A549 (cell line): ENCODE results near the gene ABHD1. TPM values are rescaled to one million over a fixed set of nuclear protein-coding genes. Genes with fewer than 3 reads are reported as not detected.

Experiments
- ATAC-seq, 2 experiments: fragments of 200-7000 bp in 1 of 2; fragments of >200 bp in 1 of 2; cut with Nextera tagmentation in 1 of 2; cut with Tn5 transposase in 1 of 2; 3 replicates each; pipeline versions ENCODE4 v1.8.0 to v1.9.1; 2018 to 2020; ENCODE audit warnings: mild to moderate bottlenecking in 1 of 2, moderate library complexity in 1 of 2
- CTCF ChIA-PET: fragments of 300-600 bp; sonication (Branson Sonifier 250); formaldehyde crosslinking; extraction: SDS; loops from one replicate; lab custom pipeline; 2021; ENCODE audit warnings: antibody characterized with exemption, inconsistent platforms; lab: Yijun Ruan, JAX
- POLR2A ChIA-PET: fragments of 350-600 bp; formaldehyde crosslinking; extraction: SDS; loops from one replicate; lab custom pipeline; 2021; ENCODE audit warnings: antibody characterized with exemption, inconsistent platforms; lab: Yijun Ruan, JAX
- DNase-seq, 2 experiments: peaks; one replicate each; pipeline versions ENCODE4 v3.0.0 to v3.0.0-alpha.2; 2011 to 2016; ENCODE audit warnings: low read depth in 1 of 2, low spot score in 1 of 2
- FAIRE-seq: peaks from 2 replicates; lab custom pipeline; 2011; peaks lifted over from hg19 to GRCh38; lab: Jason Lieb, UNC
- H3K27ac ChIP-seq, 2 experiments: fragments of >200 bp; sonication (Bioruptor Twin); formaldehyde crosslinking; 3 replicates each; pipeline ENCODE4 v1.5.1; 2016 to 2017
- H3K4me1 ChIP-seq: fragments of >200 bp; sonication (Bioruptor Twin); formaldehyde crosslinking; 3 replicates; pipeline ENCODE4 v1.6.1; 2016
- H3K4me2 ChIP-seq: fragments of >200 bp; sonication (Bioruptor Twin); formaldehyde crosslinking; 3 replicates; pipeline ENCODE4 v1.6.1; 2016
- H3K4me3 ChIP-seq: fragments of >200 bp; sonication (Bioruptor Twin); formaldehyde crosslinking; 3 replicates; pipeline ENCODE4 v1.5.1; 2016
- H3K9me3 ChIP-seq: fragments of >200 bp; sonication (Bioruptor Twin); formaldehyde crosslinking; 3 replicates; pipeline ENCODE4 v1.6.1; 2016
- BCL3 ChIP-seq: fragments of >200 bp; sonication (Bioruptor Twin); formaldehyde crosslinking; IDR thresholded peaks from 3 replicates; pipeline ENCODE4 v1.6.1; 2016
- E2F6 ChIP-seq: IDR thresholded peaks from 2 replicates; pipeline ENCODE4 v1.6.1; 2012; ENCODE audit warnings: low read depth, borderline replicate concordance
- ELK1 ChIP-seq: fragments of 150-350 bp; IDR thresholded peaks from 2 replicates; pipeline ENCODE4 v1.6.1; 2014; ENCODE audit warnings: low read depth, mild to moderate bottlenecking, low read length
- EP300 ChIP-seq, 2 experiments: fragments of >200 bp; sonication (Bioruptor Twin); formaldehyde crosslinking; IDR thresholded peaks; 2 replicates in 1 of 2; 3 replicates in 1 of 2; pipeline ENCODE4 v1.6.1; 2016 to 2017
- FOSB ChIP-seq: fragments of 250-450 bp; sonication (Bioruptor Pico); IDR thresholded peaks from 2 replicates; pipeline ENCODE4 v1.5.0; 2020; ENCODE audit warnings: mild to moderate bottlenecking, moderate library complexity
- GATA3 ChIP-seq: IDR thresholded peaks from 2 replicates; pipeline ENCODE4 v1.6.1; 2012; ENCODE audit warnings: borderline replicate concordance
- HES2 ChIP-seq: fragments of >200 bp; sonication (Bioruptor Twin); formaldehyde crosslinking; IDR thresholded peaks from 2 replicates; pipeline ENCODE4 v1.6.1; 2016
- HOXA7 ChIP-seq: fragments of 250-450 bp; sonication (Bioruptor Pico); IDR thresholded peaks from 2 replicates; pipeline ENCODE4 v1.5.0; 2020; ENCODE audit warnings: mild to moderate bottlenecking, moderate library complexity
- KDM1A ChIP-seq: fragments of 200-600 bp; sonication (generic); IDR thresholded peaks from 2 replicates; pipeline ENCODE4 v1.6.1; 2016; ENCODE audit warnings: low read depth, mild to moderate bottlenecking
- KDM5A ChIP-seq: fragments of 200-600 bp; sonication (generic); IDR thresholded peaks from 2 replicates; pipeline ENCODE4 v1.6.1; 2016; ENCODE audit warnings: antibody characterized with exemption, mild to moderate bottlenecking
- MAFK ChIP-seq: fragments of 450-650 bp; IDR thresholded peaks from 2 replicates; pipeline ENCODE4 v1.6.1; 2014; ENCODE audit not compliant: partially characterized antibody
- MYC ChIP-seq: IDR thresholded peaks from 2 replicates; pipeline ENCODE4 v1.6.1; 2012; ENCODE audit warnings: mild to moderate bottlenecking, inconsistent platforms, low read length, improper control_type of control experiment, borderline replicate concordance
- NR3C1 ChIP-seq: fragments of >200 bp; sonication (Bioruptor Twin); formaldehyde crosslinking; IDR thresholded peaks from 3 replicates; pipeline ENCODE4 v1.6.1; 2017
- REST ChIP-seq: fragments of 200-600 bp; sonication (generic); IDR thresholded peaks from 2 replicates; pipeline ENCODE4 v1.6.1; 2016; ENCODE audit warnings: antibody characterized with exemption, mild to moderate bottlenecking, moderate library complexity
- RNF2 ChIP-seq: fragments of 200-600 bp; sonication (generic); IDR thresholded peaks from 2 replicates; pipeline ENCODE4 v1.6.1; 2016; ENCODE audit warnings: low read depth, mild to moderate bottlenecking, antibody characterized with exemption, moderate library complexity, borderline replicate concordance
- TP53 ChIP-seq: fragments of 250-450 bp; sonication (Bioruptor Pico); IDR thresholded peaks from 2 replicates; pipeline ENCODE4 v1.5.0; 2021; ENCODE audit warnings: mild to moderate bottlenecking, moderate library complexity
- USF2 ChIP-seq: fragments of 450-650 bp; IDR thresholded peaks from 2 replicates; pipeline ENCODE4 v1.6.1; 2014; ENCODE audit warnings: antibody characterized with exemption
- ZC3H11A ChIP-seq: fragments of 450-650 bp; IDR thresholded peaks from 2 replicates; pipeline ENCODE4 v1.6.1; 2014; ENCODE audit warnings: antibody characterized with exemption, mild to moderate bottlenecking
- ZFP36 ChIP-seq: fragments of 450-650 bp; IDR thresholded peaks from 2 replicates; pipeline ENCODE4 v1.6.1; 2014; ENCODE audit warnings: borderline replicate concordance; ENCODE audit not compliant: partially characterized antibody
- ZSCAN20 ChIP-seq: fragments of 250-450 bp; sonication (Bioruptor Pico); IDR thresholded peaks from 2 replicates; pipeline ENCODE4 v1.8.0; 2022; ENCODE audit warnings: mild to moderate bottlenecking, moderate library complexity
- WGBS: methylation state at CpG from one replicate; pipeline ENCODE4 v1.1.6; 2017; ENCODE audit errors: missing lambda C conversion rate; 5-methylcytosine and 5-hydroxymethylcytosine counted together
- polyA plus RNA-seq, 4 experiments: library from polyadenylated mRNA; depleted of rRNA in 3 of 4; stranded (reverse); fragments of >200 nt; fragmentation: RNase III in 1 of 4; extraction: RNeasy Plus Mini Kit Qiagen cat#74134 plus additional on column Dnase treatment in 1 of 4; gene quantifications; 2 replicates in 3 of 4; 3 replicates in 1 of 4; pipeline ENCODE4 v1.2.3, GENCODE V29; 2011 to 2017

ABHD1 gene
- polyA plus RNA-seq, 2 of the 4 experiments (the other 2 are of a cell fraction), result 0.96 to 1.9 TPM

- TF ChIP-seq HOXA7, result no peak
Observed at GRCh38 chr2:27080603-27080936, 43.0 kb upstream of the ABHD1 start (continued).

- peaks cover 13% of the 10 kb centered on the region for H3K4me1 ChIP-seq
- ATAC-seq, result no peak
- 92% methylated on average over 32 of the region's 38 CpGs for WGBS
- TF ChIP-seq ZFP36, result no peak
- no peak for TF ChIP-seq HOXA7
- no peak for TF ChIP-seq REST
- TF ChIP-seq E2F6, result no peak
- no peak for TF ChIP-seq BCL3
- TF ChIP-seq USF2, result no peak
- no peak for TF ChIP-seq ZSCAN20 (CRISPR knock-in tag)
- TF ChIP-seq HES2, result no peak
- no peak for TF ChIP-seq RNF2
- TF ChIP-seq EP300 (IDR thresholded peaks at IDR 0.05), result no peak
- no peak for TF ChIP-seq MYC
- no peak for TF ChIP-seq FOSB (CRISPR knock-in tag)
- no peak for TF ChIP-seq NR3C1
- TF ChIP-seq TP53 (CRISPR knock-in tag), result no peak
- no peak for TF ChIP-seq ZC3H11A
- TF ChIP-seq KDM5A, result no peak
- TF ChIP-seq KDM1A, result no peak
- no peak for TF ChIP-seq MAFK
- no peak for TF ChIP-seq GATA3
- no peak for TF ChIP-seq ELK1
- ChIA-PET CTCF (interaction anchor here (1.1 to 15.3 kb wide), 15 partner anchors 10 to 236 kb away, joined by 3 to 253 read pairs (median 5); partner anchors contain the start of genes AGBL5, OST4 and TMEM214), POLR2A (interaction anchor here (0.6 to 3.3 kb wide), 5 partner anchors 9 to 236 kb away, joined by 4 to 18 read pairs (median 7); partner anchors contain the start of genes AGBL5 and OST4)
- FAIRE-seq, result no peak
- DNase-seq, result no peak
- peak overlapping the region; percentile 79; the same call in 2 of the 3 replicates for H3K4me2 ChIP-seq
- H3K4me3 ChIP-seq, result no peak overlapping the region
- no peaks in the 10 kb centered on the region for H3K9me3 ChIP-seq
- H3K27ac ChIP-seq, result peak overlapping the region; percentile 69 to 83; a peak in 5 of 6 replicates
Observed at GRCh38 chr2:27081984-27082772, 41.4 kb upstream of the ABHD1 start.
